Astrocyte (in vitro differentiated cells and primary cell): ENCODE data around the gene FAT3. TPM values are rescaled to one million over a fixed set of nuclear protein-coding genes. Genes with fewer than 3 reads are reported as not detected.

Experiments used
- DNase-seq: peaks from one replicate; pipeline ENCODE4 v3.0.0-alpha.2; 2010; ENCODE audit warnings: low read depth
- FAIRE-seq: peaks from 2 replicates; lab custom pipeline; 2011; peaks lifted over from hg19 to GRCh38; lab: Jason Lieb, UNC
- H2AFZ ChIP-seq: 2 replicates; pipeline ENCODE4 v1.6.0; 2012; ENCODE audit warnings: low read depth, low read length, inconsistent platforms
- H3K27ac ChIP-seq: 2 replicates; pipeline ENCODE4 v1.5.1; 2011; ENCODE audit warnings: low read depth, low read length, inconsistent platforms
- H3K27me3 ChIP-seq: 2 replicates; pipeline ENCODE4 v1.6.0; 2011; ENCODE audit warnings: low read length, inconsistent platforms; ENCODE audit not compliant: insufficient read depth
- H3K36me3 ChIP-seq: 2 replicates; pipeline ENCODE4 v1.5.1; 2011; ENCODE audit warnings: low read length, inconsistent platforms; ENCODE audit not compliant: insufficient read depth
- H3K4me1 ChIP-seq: 2 replicates; pipeline ENCODE4 v1.5.1; 2011; ENCODE audit warnings: low read length, inconsistent platforms; ENCODE audit not compliant: insufficient read depth
- H3K4me2 ChIP-seq: 2 replicates; pipeline ENCODE4 v1.6.0; 2012; ENCODE audit warnings: low read length, inconsistent platforms
- H3K4me3 ChIP-seq: 2 replicates; pipeline ENCODE4 v1.5.1; 2011; ENCODE audit warnings: low read depth, mild to moderate bottlenecking, low read length, inconsistent platforms; ENCODE audit not compliant: insufficient read depth
- H3K79me2 ChIP-seq: 2 replicates; pipeline ENCODE4 v1.6.0; 2012; ENCODE audit warnings: mild to moderate bottlenecking, low read length, inconsistent platforms; ENCODE audit not compliant: insufficient read depth
- H3K9ac ChIP-seq: 2 replicates; pipeline ENCODE4 v1.6.0; 2012; ENCODE audit warnings: mild to moderate bottlenecking, low read length, inconsistent platforms
- H3K9me3 ChIP-seq: 2 replicates; pipeline ENCODE4 v1.5.1; 2012; ENCODE audit warnings: low read depth, mild to moderate bottlenecking, low read length, inconsistent platforms; ENCODE audit not compliant: insufficient read depth
- H4K20me1 ChIP-seq: 2 replicates; pipeline ENCODE4 v1.6.0; 2012; ENCODE audit warnings: low read length, inconsistent platforms; ENCODE audit not compliant: insufficient read depth
- H3K27ac Mint-ChIP-seq: one replicate; pipeline ENCODE4 v1.8.0; 2021; ENCODE audit warnings: mild to moderate bottlenecking, mixed read lengths; ENCODE audit not compliant: unreplicated experiment
- H3K27me3 Mint-ChIP-seq: one replicate; pipeline ENCODE4 v1.8.0; 2021; ENCODE audit warnings: low read depth, mixed read lengths; ENCODE audit not compliant: unreplicated experiment
- H3K36me3 Mint-ChIP-seq: one replicate; pipeline ENCODE4 v1.8.0; 2021; ENCODE audit warnings: low read depth, mixed read lengths; ENCODE audit not compliant: unreplicated experiment
- H3K4me1 Mint-ChIP-seq: one replicate; pipeline ENCODE4 v1.8.0; 2021; ENCODE audit warnings: low read depth, mixed read lengths; ENCODE audit not compliant: unreplicated experiment
- H3K4me3 Mint-ChIP-seq: one replicate; pipeline ENCODE4 v1.8.0; 2021; ENCODE audit warnings: mild to moderate bottlenecking, moderate library complexity, mixed read lengths; ENCODE audit not compliant: unreplicated experiment
- H3K9me3 Mint-ChIP-seq: one replicate; pipeline ENCODE4 v1.8.0; 2021; ENCODE audit warnings: mild to moderate bottlenecking, mixed read lengths; ENCODE audit not compliant: unreplicated experiment
- EZH2 ChIP-seq: IDR thresholded peaks from 2 replicates; pipeline ENCODE4 v1.6.1; 2012; ENCODE audit warnings: mild to moderate bottlenecking, low read length, inconsistent platforms; ENCODE audit not compliant: insufficient read depth
- total RNA-seq: library from RNA; stranded (reverse); gene quantifications from 2 replicates; pipeline ENCODE4 v1.2.1, GENCODE V29; 2021
- TF ChIP-seq, protein P1 (sequence below): IDR thresholded peaks from 2 replicates; pipeline ENCODE4 v1.5.1; 2011; ENCODE audit warnings: low read depth, mild to moderate bottlenecking, inconsistent platforms, low read length, moderate library complexity; ENCODE audit not compliant: insufficient read depth

FAT3 gene
- total RNA-seq, 1 donor from 2014 or later = 37.0 TPM

DNA sequence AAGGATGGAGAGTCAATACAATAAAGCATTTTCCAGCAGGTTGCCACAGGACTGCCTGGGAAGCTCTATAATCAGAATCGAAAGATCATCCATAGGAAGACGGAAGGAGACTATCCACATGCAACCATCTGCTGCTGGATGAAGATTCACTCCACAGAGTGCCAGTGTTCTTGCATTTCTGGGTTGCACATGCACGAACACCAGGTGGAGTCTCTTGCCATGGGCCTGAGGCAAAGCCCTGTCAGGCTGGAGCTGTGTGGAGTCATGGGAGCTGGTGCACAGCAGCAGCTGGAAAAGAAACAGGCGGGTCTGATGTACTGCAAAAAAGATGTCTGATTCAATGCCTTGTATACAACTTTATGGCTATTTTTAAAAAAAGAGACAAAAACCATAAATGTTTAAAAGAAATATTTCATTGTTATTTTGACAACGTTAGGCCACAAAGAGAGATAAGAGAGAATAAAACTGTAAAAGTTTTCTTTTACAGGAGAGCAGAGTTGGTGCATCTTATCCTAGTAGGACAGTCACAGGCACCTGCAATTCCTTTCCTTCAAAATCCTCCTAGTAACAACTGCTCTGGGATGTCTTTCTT, 12.9 kb upstream of the FAT3 start:
- FAIRE-seq (no peak), DNase-seq (peak; percentile 12)
- H3K79me2 ChIP-seq = no peaks in the 10 kb centered on the region
- no peak overlapping the region for H3K4me3 Mint-ChIP-seq
- H3K4me1 Mint-ChIP-seq = peaks cover 2% of the 10 kb centered on the region
- no peak overlapping the region for H2AFZ ChIP-seq
- H3K9me3 ChIP-seq = no peaks in the 10 kb centered on the region
- H3K4me3 ChIP-seq = no peak overlapping the region
- H3K27ac ChIP-seq = no peak overlapping the region
- H3K9ac ChIP-seq = no peak overlapping the region
- H3K4me1 ChIP-seq = no peaks in the 10 kb centered on the region
- H4K20me1 ChIP-seq = no peaks in the 10 kb centered on the region
- H3K27ac Mint-ChIP-seq = no peak overlapping the region
- H3K36me3 ChIP-seq = no peaks in the 10 kb centered on the region
- H3K4me2 ChIP-seq = no peak overlapping the region
- TF ChIP-seq, protein P1, sequence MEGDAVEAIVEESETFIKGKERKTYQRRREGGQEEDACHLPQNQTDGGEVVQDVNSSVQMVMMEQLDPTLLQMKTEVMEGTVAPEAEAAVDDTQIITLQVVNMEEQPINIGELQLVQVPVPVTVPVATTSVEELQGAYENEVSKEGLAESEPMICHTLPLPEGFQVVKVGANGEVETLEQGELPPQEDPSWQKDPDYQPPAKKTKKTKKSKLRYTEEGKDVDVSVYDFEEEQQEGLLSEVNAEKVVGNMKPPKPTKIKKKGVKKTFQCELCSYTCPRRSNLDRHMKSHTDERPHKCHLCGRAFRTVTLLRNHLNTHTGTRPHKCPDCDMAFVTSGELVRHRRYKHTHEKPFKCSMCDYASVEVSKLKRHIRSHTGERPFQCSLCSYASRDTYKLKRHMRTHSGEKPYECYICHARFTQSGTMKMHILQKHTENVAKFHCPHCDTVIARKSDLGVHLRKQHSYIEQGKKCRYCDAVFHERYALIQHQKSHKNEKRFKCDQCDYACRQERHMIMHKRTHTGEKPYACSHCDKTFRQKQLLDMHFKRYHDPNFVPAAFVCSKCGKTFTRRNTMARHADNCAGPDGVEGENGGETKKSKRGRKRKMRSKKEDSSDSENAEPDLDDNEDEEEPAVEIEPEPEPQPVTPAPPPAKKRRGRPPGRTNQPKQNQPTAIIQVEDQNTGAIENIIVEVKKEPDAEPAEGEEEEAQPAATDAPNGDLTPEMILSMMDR = peak; percentile 31
- no peak for TF ChIP-seq EZH2
- no peaks in the 10 kb centered on the region for H3K9me3 Mint-ChIP-seq
- H3K27me3 ChIP-seq = no peaks in the 10 kb centered on the region
- no peaks in the 10 kb centered on the region for H3K36me3 Mint-ChIP-seq
- no peaks in the 10 kb centered on the region for H3K27me3 Mint-ChIP-seq

DNA sequence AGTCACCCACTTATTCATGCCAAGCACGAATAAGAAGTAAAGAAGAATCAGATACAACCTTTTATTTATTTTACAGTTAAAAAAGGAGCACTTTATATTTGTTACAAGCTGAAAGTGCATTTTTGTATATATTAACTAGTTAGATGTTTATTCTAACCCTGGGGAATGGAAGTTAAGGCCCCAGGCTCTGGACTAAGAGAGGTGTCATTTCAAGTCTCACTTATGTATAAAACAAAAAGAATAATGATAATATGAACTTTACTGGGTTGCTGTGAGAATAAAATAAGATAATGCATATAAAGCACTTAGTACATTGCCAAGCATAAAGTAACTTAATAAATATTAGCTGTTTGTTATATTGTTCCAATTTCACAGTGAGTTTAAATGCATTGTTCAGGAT, 12.1 kb upstream of the FAT3 start:
- no peak overlapping the region for H3K4me3 Mint-ChIP-seq
- no peak overlapping the region for H3K9ac ChIP-seq
- peaks cover 4% of the 10 kb centered on the region for H3K4me1 Mint-ChIP-seq
- H3K27ac ChIP-seq = no peak overlapping the region
- no peak for DNase-seq
- H3K36me3 ChIP-seq = no peaks in the 10 kb centered on the region
- H3K4me3 ChIP-seq = no peak overlapping the region
- TF ChIP-seq EZH2 = no peak
- TF ChIP-seq, protein P1 = no peak
- no peak for FAIRE-seq
- no peaks in the 10 kb centered on the region for H3K9me3 Mint-ChIP-seq
- no peaks in the 10 kb centered on the region for H3K4me1 ChIP-seq
- H2AFZ ChIP-seq = no peak overlapping the region
- H3K4me2 ChIP-seq = no peak overlapping the region
- no peaks in the 10 kb centered on the region for H3K27me3 ChIP-seq
- H3K36me3 Mint-ChIP-seq = no peaks in the 10 kb centered on the region
- no peak overlapping the region for H3K27ac Mint-ChIP-seq
- H3K27me3 Mint-ChIP-seq = no peaks in the 10 kb centered on the region
- no peaks in the 10 kb centered on the region for H3K79me2 ChIP-seq
- H3K9me3 ChIP-seq = no peaks in the 10 kb centered on the region
- no peaks in the 10 kb centered on the region for H4K20me1 ChIP-seq

DNA sequence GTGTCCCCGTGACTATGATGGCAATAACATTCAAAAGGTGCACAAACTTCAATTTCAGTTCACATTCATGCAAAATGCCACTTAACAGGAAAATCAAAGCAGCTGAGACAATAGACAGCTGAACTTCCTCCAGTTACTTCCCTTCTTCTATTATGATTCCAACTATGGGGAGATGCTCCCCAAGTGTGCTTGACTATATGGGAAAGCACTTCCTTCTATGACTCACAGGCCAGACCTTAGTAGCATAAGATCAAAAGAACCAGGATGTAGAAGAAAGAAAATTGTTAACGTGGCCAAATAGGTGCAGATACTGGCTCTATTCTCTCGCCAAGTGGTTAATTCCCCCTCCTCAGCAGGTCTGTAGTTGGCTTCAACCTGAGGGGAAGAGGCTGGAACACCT, 7.8 kb upstream of the FAT3 start:
- Mint-ChIP-seq H3K4me1 (peaks cover 4% of the 10 kb centered on the region), H3K4me3 (no peak overlapping the region), H3K27me3 (no peaks in the 10 kb centered on the region)

More for the DNA sequence above, 7.8 kb upstream of the FAT3 start:
- H3K9me3 ChIP-seq = no peaks in the 10 kb centered on the region
- no peak overlapping the region for H3K27ac ChIP-seq
- no peaks in the 10 kb centered on the region for H3K79me2 ChIP-seq
- H4K20me1 ChIP-seq = no peaks in the 10 kb centered on the region
- no peak overlapping the region for H3K9ac ChIP-seq
- DNase-seq (no peak), FAIRE-seq (no peak)
- Mint-ChIP-seq H3K9me3 (no peaks in the 10 kb centered on the region), H3K36me3 (no peaks in the 10 kb centered on the region), H3K27ac (no peak overlapping the region)
- H3K36me3 ChIP-seq = no peaks in the 10 kb centered on the region
- no peaks in the 10 kb centered on the region for H3K27me3 ChIP-seq
- H3K4me3 ChIP-seq = no peak overlapping the region
- no peak overlapping the region for H3K4me2 ChIP-seq
- H3K4me1 ChIP-seq = no peaks in the 10 kb centered on the region
- TF ChIP-seq, protein P1 = no peak
- H2AFZ ChIP-seq = no peak overlapping the region
